Stomach (tissue), 9 donors: ENCODE measurements around the gene ATRNL1. TPM values are rescaled to one million over a fixed set of nuclear protein-coding genes. Genes with fewer than 3 reads are reported as not detected.

Experiments used
- DNase-seq, 2 donors: peaks; one replicate each; pipeline versions ENCODE4 v3.0.0 to v3.0.0-alpha.2; 2013 to 2019
- H3K27ac ChIP-seq, 5 donors: fragments of 200-600 bp in 4 of 5; sonication (generic) in 4 of 5; one replicate each; pipeline ENCODE4 v1.5.1; 2013 to 2019; ENCODE audit warnings: mild to moderate bottlenecking in 1 of 5, moderate library complexity in 1 of 5
- H3K27me3 ChIP-seq, 3 donors: fragments of 200-600 bp; sonication (generic); one replicate each; pipeline ENCODE4 v1.5.1; 2017 to 2019; ENCODE audit warnings: mixed run types in 1 of 3
- H3K36me3 ChIP-seq, 4 donors: fragments of 200-600 bp; sonication (generic); 1 replicate in 3 of 4; 2 replicates in 1 of 4; pipeline ENCODE4 v1.5.1; 2016 to 2019
- H3K4me1 ChIP-seq, 4 donors: fragments of 200-600 bp; sonication (generic); one replicate each; pipeline ENCODE4 v1.5.1; 2016 to 2019
- H3K4me3 ChIP-seq, 4 donors: fragments of 200-600 bp; sonication (generic) in 3 of 4; one replicate each; pipeline ENCODE4 v1.5.1; 2016 to 2019; ENCODE audit warnings: mild to moderate bottlenecking in 1 of 4
- H3K9me3 ChIP-seq, 4 donors: fragments of 200-600 bp; sonication (generic); one replicate each; pipeline ENCODE4 v1.5.1; 2016 to 2019
- EP300 ChIP-seq: sonication (generic); formaldehyde crosslinking; IDR thresholded peaks from one replicate; pipeline ENCODE4 v1.6.1; 2017; ENCODE audit warnings: antibody characterized with exemption
- POLR2A ChIP-seq, 4 donors: fragments of 450-650 bp; IDR thresholded peaks; one replicate each; pipeline ENCODE4 v1.6.1; 2016; ENCODE audit warnings: antibody characterized with exemption in 4 of 4, control low read depth in 2 of 4, mild to moderate bottlenecking in 1 of 4, moderate library complexity in 1 of 4
- POLR2AphosphoS5 ChIP-seq, 3 donors: sonication (generic); formaldehyde crosslinking; IDR thresholded peaks; one replicate each; pipeline ENCODE4 v1.6.1; 2016; ENCODE audit warnings: antibody characterized with exemption in 3 of 3
- WGBS, 5 donors: extraction: QIAGEN DNeasy Blood & Tissue Kit in 3 of 5; methylation state at CpG; one replicate each; pipeline versions ENCODE4 v1.1.5 to v1.1.7; 2013 to 2018; 5-methylcytosine and 5-hydroxymethylcytosine counted together
- intact Hi-C: fragments of 100-400 bp; cut with DNase I; formaldehyde crosslinking; loops from one replicate; pipeline ENCODE4 v1.15.1; 2023; ENCODE audit warnings: low total_unique reads
- polyA plus RNA-seq, 3 donors: library from polyadenylated mRNA; stranded (reverse); fragments of 200-250 nt; gene quantifications; one replicate each; pipeline ENCODE4 v1.2.3, GENCODE V29; 2013
- total RNA-seq, 5 donors: library from RNA; depleted of rRNA; stranded (reverse); fragments of >200 nt; gene quantifications; one replicate each; pipeline versions ENCODE4 v1.1.0 to v1.2.3, GENCODE V29; 2014 to 2016
- TF ChIP-seq, protein P1 (sequence below), 7 experiments: fragments of 450-650 bp in 4 of 7; fragments of 200-600 bp in 3 of 7; sonication (generic) in 3 of 7; IDR thresholded peaks; one replicate each; pipeline ENCODE4 v1.5.1; 2016 to 2019; ENCODE audit warnings: antibody characterized with exemption in 7 of 7, control low read depth in 2 of 7, mild to moderate bottlenecking in 1 of 7
- donor health status: healthy with polysubstance abuse.
- donor health status: Bipolar disorder and iron deficiency.
- donor health status: healthy.

ATRNL1 gene
- total and polyA plus RNA-seq, 8 donors, result 0.12 to 50.7 (median 0.72) TPM; not detected in 1

DNA sequence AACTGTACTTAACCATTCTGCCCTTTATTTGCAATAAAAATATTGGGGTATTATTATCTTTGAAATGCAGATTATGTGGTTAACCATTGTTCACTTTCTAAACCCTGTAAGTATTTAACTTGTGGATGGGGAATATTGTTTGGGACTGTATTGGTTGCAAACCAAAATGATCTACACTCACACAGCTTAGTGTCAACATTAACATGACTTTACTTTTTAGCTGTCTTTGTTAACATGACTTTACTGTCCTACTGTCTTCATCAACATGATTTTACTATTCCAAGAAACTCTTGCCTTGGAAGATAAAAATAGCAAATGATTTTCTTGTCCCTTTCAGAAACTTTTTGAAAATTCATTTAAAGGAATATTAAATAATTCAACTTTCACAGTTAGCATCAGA lies 708.3 kb downstream of the ATRNL1 start:
- Histone ChIP-seq H3K9me3 (no peaks in the 10 kb centered on the region), H3K27me3 (no peaks in the 10 kb centered on the region), H3K4me3 (no peak overlapping the region), H3K27ac (no peak overlapping the region), H3K36me3 (no peaks in the 10 kb centered on the region), H3K4me1 (no peaks in the 10 kb centered on the region)
- no peak for TF ChIP-seq POLR2AphosphoS5 (IDR thresholded peaks at IDR 0.05)
- no peak for TF ChIP-seq POLR2A (IDR thresholded peaks at IDR 0.05)
- no peak for TF ChIP-seq EP300
- TF ChIP-seq, protein P1, sequence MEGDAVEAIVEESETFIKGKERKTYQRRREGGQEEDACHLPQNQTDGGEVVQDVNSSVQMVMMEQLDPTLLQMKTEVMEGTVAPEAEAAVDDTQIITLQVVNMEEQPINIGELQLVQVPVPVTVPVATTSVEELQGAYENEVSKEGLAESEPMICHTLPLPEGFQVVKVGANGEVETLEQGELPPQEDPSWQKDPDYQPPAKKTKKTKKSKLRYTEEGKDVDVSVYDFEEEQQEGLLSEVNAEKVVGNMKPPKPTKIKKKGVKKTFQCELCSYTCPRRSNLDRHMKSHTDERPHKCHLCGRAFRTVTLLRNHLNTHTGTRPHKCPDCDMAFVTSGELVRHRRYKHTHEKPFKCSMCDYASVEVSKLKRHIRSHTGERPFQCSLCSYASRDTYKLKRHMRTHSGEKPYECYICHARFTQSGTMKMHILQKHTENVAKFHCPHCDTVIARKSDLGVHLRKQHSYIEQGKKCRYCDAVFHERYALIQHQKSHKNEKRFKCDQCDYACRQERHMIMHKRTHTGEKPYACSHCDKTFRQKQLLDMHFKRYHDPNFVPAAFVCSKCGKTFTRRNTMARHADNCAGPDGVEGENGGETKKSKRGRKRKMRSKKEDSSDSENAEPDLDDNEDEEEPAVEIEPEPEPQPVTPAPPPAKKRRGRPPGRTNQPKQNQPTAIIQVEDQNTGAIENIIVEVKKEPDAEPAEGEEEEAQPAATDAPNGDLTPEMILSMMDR (IDR thresholded peaks at IDR 0.05), result no peak
- no peak for DNase-seq
- intact Hi-C loops, result no loop called here

DNA sequence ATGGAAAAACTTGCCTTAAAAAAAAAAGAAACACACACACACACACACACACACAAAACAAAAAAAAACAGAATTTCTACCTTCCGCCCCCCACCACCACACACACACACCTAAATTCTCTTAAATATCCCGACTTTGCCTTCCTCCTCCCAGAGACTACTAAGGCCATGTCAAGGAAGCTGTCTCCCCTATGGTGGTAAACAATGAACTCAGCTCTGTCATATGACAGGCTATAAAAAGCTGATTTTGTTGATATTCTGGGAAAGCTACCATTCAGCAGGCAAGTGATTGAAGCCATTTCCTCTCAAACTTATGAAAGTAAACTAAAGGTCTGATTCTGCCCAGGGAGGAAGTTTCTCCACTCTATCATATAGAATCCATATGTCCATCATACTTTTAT lies 708.8 kb downstream of the ATRNL1 start:
- no peak overlapping the region for H3K27ac ChIP-seq
- no peaks in the 10 kb centered on the region for H3K36me3 ChIP-seq
- no peaks in the 10 kb centered on the region for H3K9me3 ChIP-seq
- TF ChIP-seq, protein P1 (IDR thresholded peaks at IDR 0.05), result no peak
- intact Hi-C loops, result no loop called here
- H3K4me3 ChIP-seq, result no peak overlapping the region
- no peaks in the 10 kb centered on the region for H3K27me3 ChIP-seq
- H3K4me1 ChIP-seq, result no peaks in the 10 kb centered on the region
- WGBS, 5 donors, result 62 to 86% (median 67%) methylated on average over 2 of the region's 2 CpGs
- peak in 1 of 2 donors; percentile 14 for DNase-seq

GRCh38 chr10:115802911-115803310 lies 709.7 kb downstream of the ATRNL1 start:
- intact Hi-C loops, result no loop called here
- no peaks in the 10 kb centered on the region for H3K27me3 ChIP-seq
- TF ChIP-seq POLR2A (IDR thresholded peaks at IDR 0.05), result no peak
- TF ChIP-seq, protein P1 (IDR thresholded peaks at IDR 0.05), result no peak
- no peak for TF ChIP-seq POLR2AphosphoS5 (IDR thresholded peaks at IDR 0.05)
- no peak for TF ChIP-seq EP300
- H3K4me1 ChIP-seq, result no peaks in the 10 kb centered on the region
- no peaks in the 10 kb centered on the region for H3K36me3 ChIP-seq
- H3K4me3 ChIP-seq, result no peak overlapping the region
- H3K27ac ChIP-seq, result no peak overlapping the region
- DNase-seq, result no peak
- no peaks in the 10 kb centered on the region for H3K9me3 ChIP-seq

GRCh38 chr10:115814542-115814941 lies 721.4 kb downstream of the ATRNL1 start:
- no peak overlapping the region for H3K4me3 ChIP-seq

More at GRCh38 chr10:115814542-115814941, 721.4 kb downstream of the ATRNL1 start:
- H3K27me3 ChIP-seq, result no peaks in the 10 kb centered on the region
- TF ChIP-seq, protein P1 (IDR thresholded peaks at IDR 0.05), result no peak
- TF ChIP-seq POLR2A (IDR thresholded peaks at IDR 0.05), result no peak
- no peak for TF ChIP-seq POLR2AphosphoS5 (IDR thresholded peaks at IDR 0.05)
- no peak for TF ChIP-seq EP300
- peaks cover 0 to 7% (median 5%) of the 10 kb centered on the region in 4 donors for H3K9me3 ChIP-seq
- no peak overlapping the region for H3K27ac ChIP-seq
- DNase-seq, result no peak
- whole genome bisulfite sequencing, 5 donors, result 38 to 56% (median 45%) methylated on average over 2 of the region's 2 CpGs
- intact Hi-C loops, result no loop called here
- no peaks in the 10 kb centered on the region for H3K36me3 ChIP-seq
- no peaks in the 10 kb centered on the region for H3K4me1 ChIP-seq
